HL-60 (cell line): ENCODE results near the gene PTPRN2.

ENCODE experiments used
- DNase-seq, 2 experiments: peaks; one replicate each; pipeline ENCODE4 v3.0.0-alpha.2; 2010 to 2020; ENCODE audit warnings: low read depth in 1 of 2, low spot score in 1 of 2
- H3K27ac ChIP-seq: fragments of 250-450 bp; sonication (Bioruptor Pico); replicated peaks from 2 replicates; pipeline ENCODE4 v1.5.1; 2020; ENCODE audit warnings: mild to moderate bottlenecking, moderate library complexity
- H3K27me3 ChIP-seq: fragments of 250-450 bp; sonication (Bioruptor Pico); 2 replicates; pipeline ENCODE4 v1.5.1; 2021; ENCODE audit warnings: mild to moderate bottlenecking, moderate library complexity; ENCODE audit not compliant: insufficient read depth, poor library complexity, severe bottlenecking
- H3K4me3 ChIP-seq: replicated peaks from 2 replicates; pipeline ENCODE4 v1.5.1; 2011; ENCODE audit warnings: mild to moderate bottlenecking, control low read depth, low read length; ENCODE audit not compliant: insufficient read depth
- GABPA ChIP-seq: IDR thresholded peaks from 2 replicates; pipeline ENCODE4 v1.6.1; 2012; ENCODE audit warnings: low read depth
- POLR2AphosphoS5 ChIP-seq: IDR thresholded peaks from 2 replicates; pipeline ENCODE4 v1.6.1; 2012; ENCODE audit warnings: low read depth
- SPI1 ChIP-seq: IDR thresholded peaks from 2 replicates; pipeline ENCODE4 v1.6.1; 2012; ENCODE audit warnings: low read depth, mild to moderate bottlenecking, borderline replicate concordance
- TF ChIP-seq, protein P1 (sequence below): IDR thresholded peaks from one replicate; pipeline ENCODE4 v1.5.1; 2011; ENCODE audit warnings: low read length, control low read depth, inconsistent platforms; ENCODE audit not compliant: insufficient read depth
- TF ChIP-seq, protein P2 (sequence below): IDR thresholded peaks from 2 replicates; pipeline ENCODE4 v1.6.1; 2012; ENCODE audit warnings: low read depth; ENCODE audit not compliant: insufficient replicate concordance

Gene PTPRN2

DNA sequence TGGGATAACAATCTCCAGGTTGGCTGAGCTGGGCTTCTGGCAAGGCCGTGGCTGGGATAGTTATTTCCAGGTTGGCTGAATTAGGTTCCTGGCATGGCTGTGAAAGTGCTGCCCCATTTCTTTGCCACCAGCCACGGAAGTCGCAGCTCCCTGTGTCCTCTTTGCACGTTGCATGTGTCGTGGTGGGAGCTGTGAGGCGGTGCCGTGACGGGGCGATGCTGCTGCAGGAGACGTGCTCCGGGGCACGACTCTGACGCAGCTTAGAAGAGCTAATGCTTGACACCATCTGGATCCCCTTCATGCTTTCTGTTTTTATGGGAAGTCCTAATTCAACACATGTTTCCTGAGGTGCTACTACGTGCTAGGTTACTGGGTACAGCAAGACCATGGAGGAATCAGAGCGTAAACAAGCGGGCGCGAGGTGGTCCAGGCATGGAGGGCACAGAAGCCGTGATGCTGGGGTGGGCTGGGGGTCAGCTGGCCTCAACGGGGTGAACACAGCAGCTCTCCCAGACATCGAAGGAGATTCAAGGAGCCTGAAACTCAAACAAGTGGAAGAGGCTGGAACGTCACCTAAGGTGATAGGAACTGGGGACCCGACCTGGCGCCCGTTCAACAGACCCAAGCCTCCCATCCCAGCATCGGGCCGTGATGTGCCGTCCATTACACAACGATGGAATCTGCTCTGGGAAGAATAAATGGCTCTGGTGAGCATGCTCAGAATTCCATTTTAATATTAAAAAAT, 843.7 kb downstream of the PTPRN2 start:
- TF ChIP-seq, protein P1, sequence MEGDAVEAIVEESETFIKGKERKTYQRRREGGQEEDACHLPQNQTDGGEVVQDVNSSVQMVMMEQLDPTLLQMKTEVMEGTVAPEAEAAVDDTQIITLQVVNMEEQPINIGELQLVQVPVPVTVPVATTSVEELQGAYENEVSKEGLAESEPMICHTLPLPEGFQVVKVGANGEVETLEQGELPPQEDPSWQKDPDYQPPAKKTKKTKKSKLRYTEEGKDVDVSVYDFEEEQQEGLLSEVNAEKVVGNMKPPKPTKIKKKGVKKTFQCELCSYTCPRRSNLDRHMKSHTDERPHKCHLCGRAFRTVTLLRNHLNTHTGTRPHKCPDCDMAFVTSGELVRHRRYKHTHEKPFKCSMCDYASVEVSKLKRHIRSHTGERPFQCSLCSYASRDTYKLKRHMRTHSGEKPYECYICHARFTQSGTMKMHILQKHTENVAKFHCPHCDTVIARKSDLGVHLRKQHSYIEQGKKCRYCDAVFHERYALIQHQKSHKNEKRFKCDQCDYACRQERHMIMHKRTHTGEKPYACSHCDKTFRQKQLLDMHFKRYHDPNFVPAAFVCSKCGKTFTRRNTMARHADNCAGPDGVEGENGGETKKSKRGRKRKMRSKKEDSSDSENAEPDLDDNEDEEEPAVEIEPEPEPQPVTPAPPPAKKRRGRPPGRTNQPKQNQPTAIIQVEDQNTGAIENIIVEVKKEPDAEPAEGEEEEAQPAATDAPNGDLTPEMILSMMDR: no peak
- TF ChIP-seq, protein P2, sequence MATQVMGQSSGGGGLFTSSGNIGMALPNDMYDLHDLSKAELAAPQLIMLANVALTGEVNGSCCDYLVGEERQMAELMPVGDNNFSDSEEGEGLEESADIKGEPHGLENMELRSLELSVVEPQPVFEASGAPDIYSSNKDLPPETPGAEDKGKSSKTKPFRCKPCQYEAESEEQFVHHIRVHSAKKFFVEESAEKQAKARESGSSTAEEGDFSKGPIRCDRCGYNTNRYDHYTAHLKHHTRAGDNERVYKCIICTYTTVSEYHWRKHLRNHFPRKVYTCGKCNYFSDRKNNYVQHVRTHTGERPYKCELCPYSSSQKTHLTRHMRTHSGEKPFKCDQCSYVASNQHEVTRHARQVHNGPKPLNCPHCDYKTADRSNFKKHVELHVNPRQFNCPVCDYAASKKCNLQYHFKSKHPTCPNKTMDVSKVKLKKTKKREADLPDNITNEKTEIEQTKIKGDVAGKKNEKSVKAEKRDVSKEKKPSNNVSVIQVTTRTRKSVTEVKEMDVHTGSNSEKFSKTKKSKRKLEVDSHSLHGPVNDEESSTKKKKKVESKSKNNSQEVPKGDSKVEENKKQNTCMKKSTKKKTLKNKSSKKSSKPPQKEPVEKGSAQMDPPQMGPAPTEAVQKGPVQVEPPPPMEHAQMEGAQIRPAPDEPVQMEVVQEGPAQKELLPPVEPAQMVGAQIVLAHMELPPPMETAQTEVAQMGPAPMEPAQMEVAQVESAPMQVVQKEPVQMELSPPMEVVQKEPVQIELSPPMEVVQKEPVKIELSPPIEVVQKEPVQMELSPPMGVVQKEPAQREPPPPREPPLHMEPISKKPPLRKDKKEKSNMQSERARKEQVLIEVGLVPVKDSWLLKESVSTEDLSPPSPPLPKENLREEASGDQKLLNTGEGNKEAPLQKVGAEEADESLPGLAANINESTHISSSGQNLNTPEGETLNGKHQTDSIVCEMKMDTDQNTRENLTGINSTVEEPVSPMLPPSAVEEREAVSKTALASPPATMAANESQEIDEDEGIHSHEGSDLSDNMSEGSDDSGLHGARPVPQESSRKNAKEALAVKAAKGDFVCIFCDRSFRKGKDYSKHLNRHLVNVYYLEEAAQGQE: no peak
- no peak for TF ChIP-seq POLR2AphosphoS5
- no peak for TF ChIP-seq GABPA
- no peak for TF ChIP-seq SPI1
- DNase-seq: no peak
- Histone ChIP-seq H3K27ac (no peak overlapping the region), H3K27me3 (no peaks in the 10 kb centered on the region), H3K4me3 (no peak overlapping the region)

DNA sequence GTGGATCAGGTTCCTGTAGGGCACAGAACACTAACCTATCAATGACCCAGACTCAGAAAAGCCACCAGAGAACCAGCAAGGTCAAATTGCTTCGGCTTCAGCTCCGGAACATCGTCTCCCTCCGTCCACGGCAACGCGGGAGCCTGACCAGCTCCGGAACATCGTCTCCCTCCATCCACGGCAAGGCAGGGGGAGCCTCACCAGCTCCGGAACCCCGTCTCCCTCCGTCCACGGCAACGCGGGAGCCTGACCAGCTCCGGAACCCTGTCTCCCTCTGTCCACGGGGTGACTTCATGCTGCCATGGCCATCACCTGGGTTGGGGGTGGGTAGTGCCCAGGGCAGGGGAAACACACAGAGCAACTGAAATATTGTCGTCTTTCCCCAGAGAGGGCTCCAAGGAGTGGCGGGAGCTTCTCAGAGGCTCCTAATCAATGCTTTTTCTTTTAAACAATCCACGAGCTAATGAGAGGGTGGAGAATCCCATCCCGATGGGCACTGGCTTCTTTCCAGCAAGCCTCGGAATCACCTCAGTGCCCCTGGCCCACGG, 847.3 kb downstream of the PTPRN2 start:
- Histone ChIP-seq H3K27me3 (no peaks in the 10 kb centered on the region), H3K4me3 (no peak overlapping the region), H3K27ac (no peak overlapping the region)
- DNase-seq: no peak
- TF ChIP-seq, protein P1: no peak
- TF ChIP-seq, protein P2: no peak
- TF ChIP-seq GABPA: no peak
- TF ChIP-seq POLR2AphosphoS5: no peak
- TF ChIP-seq SPI1: no peak

DNA sequence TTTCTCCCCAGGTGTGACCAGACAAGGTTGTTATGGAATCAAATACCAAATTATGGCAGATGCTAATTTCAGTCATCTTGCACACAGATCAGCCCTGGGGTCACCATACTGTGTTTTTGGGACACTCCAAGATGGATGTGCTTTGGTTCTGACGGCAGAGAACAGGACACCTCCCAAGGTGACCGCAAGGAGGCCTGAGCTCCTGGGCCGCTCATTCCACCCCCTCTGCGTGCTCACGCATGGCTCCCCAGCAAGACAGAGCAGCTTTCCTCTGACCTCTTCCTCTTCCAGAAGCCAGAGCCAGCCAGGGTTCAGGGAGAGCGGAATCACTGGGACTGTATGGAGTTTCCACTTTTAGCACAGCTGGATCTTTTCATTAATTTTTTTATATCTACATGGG, 848.0 kb downstream of the PTPRN2 start:
- Histone ChIP-seq H3K27me3 (no peaks in the 10 kb centered on the region), H3K27ac (no peak overlapping the region), H3K4me3 (no peak overlapping the region)
- DNase-seq: no peak
- TF ChIP-seq SPI1: no peak
- TF ChIP-seq, protein P1: no peak
- no peak for TF ChIP-seq GABPA
- TF ChIP-seq, protein P2: no peak
- TF ChIP-seq POLR2AphosphoS5: no peak
